Measurements from ENCODE around the gene BNC2.

The BNC2 gene

DNA sequence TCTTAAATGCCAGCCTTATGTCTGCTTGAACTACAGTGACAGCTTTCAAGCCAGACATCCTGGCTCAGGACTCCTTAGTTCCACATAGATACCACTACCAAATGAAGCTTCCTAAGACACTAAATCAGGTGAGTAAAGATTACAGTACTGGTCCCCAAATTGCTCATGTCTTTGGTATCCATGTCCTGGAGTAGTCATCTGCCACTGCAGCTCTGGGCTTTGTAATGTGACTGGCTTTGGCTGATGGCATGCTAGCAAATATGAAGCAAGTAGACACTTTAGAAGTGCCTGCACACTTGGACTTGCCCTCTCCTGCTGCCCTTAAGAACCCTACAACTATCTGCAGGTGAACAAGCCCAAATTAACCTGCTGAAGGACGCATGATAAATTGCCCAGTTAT lies 334.9 kb downstream of the BNC2 start:
- H3K4me3 Mint-ChIP-seq = no peak overlapping the region
- peaks cover 38% of the 10 kb centered on the region for H3K4me1 Mint-ChIP-seq
- no peaks in the 10 kb centered on the region for H3K27me3 Mint-ChIP-seq (ENCODE audit: low read depth)
- TF ChIP-seq, protein P1, sequence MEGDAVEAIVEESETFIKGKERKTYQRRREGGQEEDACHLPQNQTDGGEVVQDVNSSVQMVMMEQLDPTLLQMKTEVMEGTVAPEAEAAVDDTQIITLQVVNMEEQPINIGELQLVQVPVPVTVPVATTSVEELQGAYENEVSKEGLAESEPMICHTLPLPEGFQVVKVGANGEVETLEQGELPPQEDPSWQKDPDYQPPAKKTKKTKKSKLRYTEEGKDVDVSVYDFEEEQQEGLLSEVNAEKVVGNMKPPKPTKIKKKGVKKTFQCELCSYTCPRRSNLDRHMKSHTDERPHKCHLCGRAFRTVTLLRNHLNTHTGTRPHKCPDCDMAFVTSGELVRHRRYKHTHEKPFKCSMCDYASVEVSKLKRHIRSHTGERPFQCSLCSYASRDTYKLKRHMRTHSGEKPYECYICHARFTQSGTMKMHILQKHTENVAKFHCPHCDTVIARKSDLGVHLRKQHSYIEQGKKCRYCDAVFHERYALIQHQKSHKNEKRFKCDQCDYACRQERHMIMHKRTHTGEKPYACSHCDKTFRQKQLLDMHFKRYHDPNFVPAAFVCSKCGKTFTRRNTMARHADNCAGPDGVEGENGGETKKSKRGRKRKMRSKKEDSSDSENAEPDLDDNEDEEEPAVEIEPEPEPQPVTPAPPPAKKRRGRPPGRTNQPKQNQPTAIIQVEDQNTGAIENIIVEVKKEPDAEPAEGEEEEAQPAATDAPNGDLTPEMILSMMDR (IDR thresholded peaks at IDR 0.05; ENCODE audit: unreplicated experiment in 3 of 3) = no peak
- H3K27ac Mint-ChIP-seq = peak overlapping the region in 1 of 3 experiments; percentile 1
- no peaks in the 10 kb centered on the region for H3K9me3 Mint-ChIP-seq
- H3K36me3 Mint-ChIP-seq (ENCODE audit: low read depth) = peaks cover under 1% of the 10 kb centered on the region

DNA sequence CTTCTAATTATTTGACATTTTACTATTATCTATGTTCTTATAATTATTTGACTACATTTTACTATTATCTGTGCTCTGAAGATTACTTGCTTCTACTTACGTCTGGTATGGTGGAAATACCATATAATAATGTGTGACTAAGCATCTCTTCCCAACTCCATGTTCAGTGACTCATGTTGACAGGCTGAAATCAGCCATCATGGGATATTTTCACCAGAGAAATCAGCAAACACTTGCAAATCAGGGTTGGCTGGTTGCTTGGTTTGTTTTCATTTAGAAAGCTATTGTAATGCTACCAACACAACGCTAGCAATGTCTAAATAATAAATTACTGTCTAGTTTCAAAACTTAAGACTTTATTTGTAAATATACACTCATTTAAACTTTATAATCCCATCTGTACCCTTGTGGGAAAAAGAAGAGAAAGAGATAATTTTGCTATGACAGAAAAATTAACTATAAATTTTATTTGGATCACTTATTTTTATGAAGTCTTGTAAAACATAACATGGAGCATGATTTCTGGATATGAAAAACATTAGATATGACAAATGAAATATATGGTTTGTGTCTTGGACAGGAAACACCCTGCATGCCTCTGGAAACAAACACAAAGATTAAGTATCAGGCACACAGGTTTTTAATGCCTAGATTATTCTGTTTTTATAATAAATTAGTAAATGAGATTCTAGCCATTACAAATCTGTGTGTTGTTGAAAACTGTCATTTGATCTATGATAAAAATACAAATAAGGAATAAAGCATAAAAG lies 337.6 kb downstream of the BNC2 start:
- Mint-ChIP-seq H3K27me3 (ENCODE audit: low read depth) (no peaks in the 10 kb centered on the region), H3K9me3 (no peaks in the 10 kb centered on the region), H3K27ac (peak overlapping the region; percentile 51 to 80 (median 65)), H3K36me3 (ENCODE audit: low read depth) (peaks cover 5% of the 10 kb centered on the region), H3K4me3 (no peak overlapping the region), H3K4me1 (peaks cover 41% of the 10 kb centered on the region)
- TF ChIP-seq, protein P1 (IDR thresholded peaks at IDR 0.05; ENCODE audit: unreplicated experiment in 3 of 3) = no peak

DNA sequence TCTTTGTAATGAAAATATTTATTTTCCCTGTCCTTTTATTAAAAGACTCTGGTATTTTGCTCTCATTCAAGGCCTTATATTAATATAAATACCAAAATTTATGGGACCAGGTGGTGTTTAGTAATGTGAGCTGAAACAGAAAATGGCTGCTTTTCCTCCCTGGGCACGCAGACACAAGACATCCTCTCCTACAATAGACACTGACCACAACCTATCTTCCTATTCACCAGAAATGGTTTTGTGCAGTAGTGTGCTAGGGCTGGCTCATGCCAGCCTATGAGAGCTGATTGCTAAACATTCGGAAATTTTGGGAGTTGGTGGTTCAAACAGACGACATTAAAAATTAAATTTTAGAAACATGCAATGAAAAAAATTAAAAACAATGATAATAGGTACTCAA lies 338.2 kb downstream of the BNC2 start:
- H3K36me3 Mint-ChIP-seq (ENCODE audit: low read depth) = peaks cover 5% of the 10 kb centered on the region
- H3K4me3 Mint-ChIP-seq = no peak overlapping the region
- peaks cover 41% of the 10 kb centered on the region for H3K4me1 Mint-ChIP-seq
- H3K27ac Mint-ChIP-seq = peak overlapping the region in 2 of 3 experiments; percentile 65 to 80
- TF ChIP-seq, protein P1 (IDR thresholded peaks at IDR 0.05; ENCODE audit: unreplicated experiment in 3 of 3) = no peak
- H3K27me3 Mint-ChIP-seq (ENCODE audit: low read depth) = no peaks in the 10 kb centered on the region
- H3K9me3 Mint-ChIP-seq = no peaks in the 10 kb centered on the region

DNA sequence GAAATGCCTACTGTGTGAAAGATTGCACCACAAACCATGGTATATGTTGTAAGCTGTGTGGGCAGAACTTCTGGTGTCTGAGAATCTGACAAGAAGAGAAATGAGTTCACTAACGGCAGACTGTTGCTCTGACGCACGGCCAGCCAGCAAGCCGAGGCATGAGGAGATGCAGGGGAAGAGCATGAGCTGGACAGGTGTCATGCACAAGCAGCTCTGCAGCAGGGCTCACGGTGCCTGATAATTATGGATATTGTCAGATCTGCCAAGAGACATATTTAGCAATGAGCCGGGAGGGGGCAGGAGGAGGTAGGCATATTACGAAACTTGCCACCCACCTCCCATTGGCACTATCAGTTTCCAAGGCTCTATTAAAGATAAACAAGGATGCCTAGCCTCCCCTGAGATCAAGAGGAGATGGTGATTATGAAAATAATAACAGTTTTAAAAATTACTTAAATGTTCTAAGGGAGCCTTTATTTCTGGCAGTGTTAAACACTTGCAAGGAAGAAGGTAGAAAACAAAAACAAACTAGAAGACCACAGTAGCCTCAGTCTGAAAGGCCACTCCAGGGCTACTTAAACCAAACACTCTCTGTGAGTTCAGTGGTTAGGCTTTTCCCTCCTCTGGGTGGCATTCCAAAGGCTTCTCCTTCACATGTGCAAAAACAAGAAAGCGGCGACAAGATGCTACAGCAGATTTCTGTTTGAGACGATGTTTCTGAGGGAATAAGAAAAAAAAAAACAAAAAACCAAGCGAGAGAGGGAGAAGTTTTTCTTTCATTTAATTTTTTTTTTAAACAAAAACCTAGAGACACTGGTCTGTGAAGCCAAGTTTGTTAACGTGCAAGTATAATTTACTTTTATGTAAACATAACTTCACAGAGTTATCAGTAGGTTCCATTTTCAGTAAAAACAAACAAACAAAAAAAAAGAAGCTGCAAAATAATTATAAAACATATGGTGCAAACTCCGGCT lies 339.5 kb downstream of the BNC2 start:
- H3K9me3 Mint-ChIP-seq = no peaks in the 10 kb centered on the region
- H3K4me1 Mint-ChIP-seq = peaks cover 47% of the 10 kb centered on the region
- TF ChIP-seq, protein P1 (IDR thresholded peaks at IDR 0.05; ENCODE audit: unreplicated experiment in 3 of 3) = no peak
- no peaks in the 10 kb centered on the region for H3K27me3 Mint-ChIP-seq (ENCODE audit: low read depth)
- H3K4me3 Mint-ChIP-seq = peak overlapping the region; percentile 7 to 49 (median 40)
- peaks cover 5% of the 10 kb centered on the region for H3K36me3 Mint-ChIP-seq (ENCODE audit: low read depth)
- peak overlapping the region; percentile 65 to 90 (median 88) for H3K27ac Mint-ChIP-seq

DNA sequence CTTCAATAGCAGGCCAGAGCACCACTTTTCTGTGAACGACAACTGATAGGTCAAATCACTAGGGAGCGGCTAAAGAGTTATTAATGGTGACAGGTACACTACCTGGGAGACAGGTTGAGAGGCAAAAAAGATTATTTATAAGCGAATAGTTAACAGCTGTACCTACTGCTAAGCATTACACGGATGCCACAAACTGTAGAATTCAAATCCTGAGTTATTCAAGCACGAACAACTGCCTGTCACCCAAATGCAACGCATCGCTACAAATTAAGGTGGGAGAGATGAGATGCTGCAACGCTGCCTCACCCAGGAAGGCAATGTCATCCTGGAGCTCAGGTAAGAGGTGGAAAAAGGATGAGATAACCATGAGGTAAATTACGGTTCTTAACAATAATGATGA lies 342.9 kb downstream of the BNC2 start:
- H3K4me1 Mint-ChIP-seq = peaks cover 37% of the 10 kb centered on the region
- TF ChIP-seq, protein P1 (IDR thresholded peaks at IDR 0.05; ENCODE audit: unreplicated experiment in 3 of 3) = no peak
- peaks cover 5% of the 10 kb centered on the region for H3K36me3 Mint-ChIP-seq (ENCODE audit: low read depth)
- H3K4me3 Mint-ChIP-seq = no peak overlapping the region
- no peaks in the 10 kb centered on the region for H3K9me3 Mint-ChIP-seq
- no peak overlapping the region for H3K27ac Mint-ChIP-seq
- no peaks in the 10 kb centered on the region for H3K27me3 Mint-ChIP-seq (ENCODE audit: low read depth)
